Subcutaneous abdominal adipose tissue (tissue), 5 donors: ENCODE data around the gene ITGA6.
"Not testable (repeated sequence)": the region's sequence is repeated elsewhere in the genome, so short reads cannot be mapped to it uniquely, and the experiment has no call there.

ENCODE experiments used
- H3K27ac ChIP-seq: one replicate; pipeline ENCODE4 v1.7.0; 2013; ENCODE audit warnings: low read depth, mild to moderate bottlenecking, inconsistent platforms, low read length, moderate library complexity
- H3K27me3 ChIP-seq, 5 donors: one replicate each; pipeline ENCODE4 v1.7.0; 2013; ENCODE audit warnings: low read length in 5 of 5, inconsistent platforms in 1 of 5; ENCODE audit not compliant: control insufficient read depth in 5 of 5, insufficient read depth in 4 of 5
- H3K36me3 ChIP-seq, 5 donors: one replicate each; pipeline ENCODE4 v1.7.0; 2013; ENCODE audit warnings: low read length in 5 of 5; ENCODE audit not compliant: control insufficient read depth in 5 of 5, insufficient read depth in 5 of 5
- H3K4me1 ChIP-seq, 5 donors: one replicate each; pipeline ENCODE4 v1.7.0; 2013; ENCODE audit warnings: low read length in 5 of 5, mild to moderate bottlenecking in 3 of 5, moderate library complexity in 1 of 5; ENCODE audit not compliant: control insufficient read depth in 5 of 5, insufficient read depth in 5 of 5
- H3K4me3 ChIP-seq, 5 donors: one replicate each; pipeline ENCODE4 v1.7.0; 2013; ENCODE audit warnings: low read length in 5 of 5, low read depth in 1 of 5
- H3K9ac ChIP-seq, 5 donors: one replicate each; pipeline ENCODE4 v1.7.0; 2013; ENCODE audit warnings: low read length in 5 of 5, mild to moderate bottlenecking in 4 of 5, moderate library complexity in 3 of 5
- H3K9me3 ChIP-seq, 5 donors: one replicate each; pipeline ENCODE4 v1.7.0; 2013; ENCODE audit warnings: low read length in 5 of 5; ENCODE audit not compliant: control insufficient read depth in 5 of 5
- donor health status: healthy.
- donor health status: healthy.
- donor health status: healthy.
- donor health status: healthy.
- donor health status: healthy.

Gene ITGA6

DNA sequence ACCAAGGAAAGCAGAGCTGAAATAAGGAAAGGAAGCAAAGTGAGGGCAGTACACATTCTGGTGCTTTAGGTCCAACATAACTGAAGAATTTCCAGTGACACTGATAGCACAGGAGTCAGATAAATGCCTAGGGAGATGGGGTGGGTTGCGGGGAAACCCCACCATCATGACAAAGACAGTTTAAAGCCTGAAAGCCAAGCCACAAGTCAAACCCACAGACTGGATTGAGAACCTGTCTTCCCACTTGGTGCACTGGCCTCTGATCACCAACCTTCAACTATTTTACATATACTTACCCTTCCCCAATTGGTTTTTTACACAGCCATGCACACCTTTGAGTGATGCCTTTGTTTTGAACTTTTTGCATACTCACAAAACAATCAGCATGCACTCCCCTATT is 106.3 kb downstream of the ITGA6 start:
- no peaks in the 10 kb centered on the region for H3K36me3 ChIP-seq
- no peak overlapping the region for H3K9ac ChIP-seq
- no peaks in the 10 kb centered on the region for H3K4me1 ChIP-seq
- peaks cover 3 to 12% (median 6%) of the 10 kb centered on the region in 5 donors for H3K9me3 ChIP-seq
- no peaks in the 10 kb centered on the region for H3K27me3 ChIP-seq
- H3K4me3 ChIP-seq = no peak overlapping the region
- H3K27ac ChIP-seq = no peak overlapping the region

DNA sequence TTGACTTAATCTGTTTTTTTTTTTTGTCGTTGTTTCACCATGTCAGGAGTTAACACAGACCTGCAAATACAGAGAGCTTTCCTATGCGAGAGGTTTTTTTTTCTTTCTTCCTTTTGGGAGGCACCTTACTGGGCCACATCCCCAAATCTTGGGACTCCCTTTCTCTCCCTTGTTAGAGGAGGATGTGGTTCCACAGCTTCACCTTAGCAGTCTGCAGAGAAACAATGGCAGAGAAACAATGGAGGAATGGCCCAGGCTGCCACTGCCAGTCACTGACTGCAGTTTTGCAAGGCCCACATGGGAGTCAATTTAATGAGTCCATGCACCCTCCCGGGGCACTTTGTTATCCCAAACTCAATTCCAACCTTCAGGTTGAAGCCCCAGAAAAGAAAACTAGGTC is 107.7 kb downstream of the ITGA6 start:
- H3K9ac ChIP-seq = no peak overlapping the region

DNA sequence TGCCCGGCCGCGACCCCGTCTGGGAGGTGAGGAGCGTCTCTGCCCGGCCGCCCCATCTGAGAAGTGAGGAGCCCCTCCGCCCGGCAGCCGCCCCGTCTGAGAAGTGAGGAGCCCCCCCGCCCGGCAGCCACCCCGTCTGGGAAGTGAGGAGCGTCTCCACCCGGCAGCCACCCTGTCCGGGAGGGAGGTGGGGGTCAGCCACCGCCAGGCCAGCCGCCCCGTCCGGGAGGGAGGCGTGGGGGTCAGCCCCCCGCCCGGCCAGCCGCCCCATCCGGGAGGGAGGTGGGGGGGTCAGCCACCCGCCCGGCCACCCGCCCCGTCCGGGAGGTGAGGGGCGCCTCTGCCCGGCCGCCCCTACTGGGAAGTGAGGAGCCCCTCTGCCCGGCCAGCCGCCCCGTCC is 110.5 kb downstream of the ITGA6 start:
- H3K9me3 ChIP-seq = peaks cover 3 to 12% (median 11%) of the 10 kb centered on the region in 5 donors

More for the DNA sequence above, 107.7 kb downstream of the ITGA6 start:
- H3K9me3 ChIP-seq = peaks cover 3 to 12% (median 11%) of the 10 kb centered on the region in 5 donors
- no peaks in the 10 kb centered on the region for H3K4me1 ChIP-seq
- no peak overlapping the region for H3K4me3 ChIP-seq
- no peaks in the 10 kb centered on the region for H3K27me3 ChIP-seq
- no peak overlapping the region for H3K27ac ChIP-seq
- no peaks in the 10 kb centered on the region for H3K36me3 ChIP-seq

DNA sequence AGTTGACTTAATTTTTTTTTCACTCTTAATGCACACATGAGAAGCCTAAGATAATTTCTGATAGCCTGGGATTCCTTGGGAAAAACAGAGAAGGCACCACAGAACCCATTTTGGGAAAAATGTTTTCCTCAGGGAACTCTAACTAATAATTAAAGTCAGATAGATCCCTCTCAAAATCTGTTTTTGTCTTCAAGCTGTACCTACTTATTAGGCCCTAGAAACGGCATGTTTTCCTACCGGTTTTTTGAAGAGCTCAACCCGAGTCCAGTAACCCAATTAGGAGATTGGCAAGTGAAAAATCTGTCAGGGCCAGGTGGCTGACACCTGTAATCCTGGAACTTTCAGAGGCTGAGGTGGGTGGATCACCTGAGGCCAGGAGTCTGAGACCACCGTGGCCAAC is 112.4 kb downstream of the ITGA6 start:
- Histone ChIP-seq H3K9me3 (peaks cover 0 to 5% (median 0%) of the 10 kb centered on the region in 5 donors), H3K27me3 (no peaks in the 10 kb centered on the region), H3K27ac (no peak overlapping the region), H3K4me3 (no peak overlapping the region), H3K9ac (no peak overlapping the region), H3K4me1 (no peaks in the 10 kb centered on the region), H3K36me3 (no peaks in the 10 kb centered on the region)

More for the DNA sequence above, 110.5 kb downstream of the ITGA6 start:
- not testable (repeated sequence) for H3K27ac ChIP-seq, H3K4me3 ChIP-seq, H3K27me3 ChIP-seq, H3K4me1 ChIP-seq, H3K9ac ChIP-seq, H3K36me3 ChIP-seq

DNA sequence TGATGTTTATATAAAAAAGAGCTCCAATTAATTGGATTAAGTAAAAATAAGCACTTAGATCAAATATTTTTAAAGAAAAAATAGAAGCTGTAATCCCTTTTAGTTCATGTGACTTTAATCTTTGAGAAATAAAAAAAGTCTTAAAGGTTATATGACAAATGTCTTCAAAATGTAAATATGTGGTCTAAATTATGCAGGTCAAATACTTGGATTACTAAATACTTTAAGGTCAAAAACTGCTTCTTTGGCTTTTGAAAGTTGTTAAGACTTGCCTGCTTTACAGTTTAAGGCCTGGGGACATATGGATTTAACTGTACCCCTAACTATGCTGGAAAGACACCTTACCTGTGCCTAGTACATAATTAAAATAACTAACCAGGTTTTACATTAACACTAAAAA is 113.0 kb downstream of the ITGA6 start:
- H3K27me3 ChIP-seq = no peaks in the 10 kb centered on the region
- no peak overlapping the region for H3K4me3 ChIP-seq
- H3K27ac ChIP-seq = no peak overlapping the region
- H3K9me3 ChIP-seq = peaks cover 0 to 5% (median 0%) of the 10 kb centered on the region in 5 donors
- no peaks in the 10 kb centered on the region for H3K36me3 ChIP-seq
- no peaks in the 10 kb centered on the region for H3K4me1 ChIP-seq
- no peak overlapping the region for H3K9ac ChIP-seq

DNA sequence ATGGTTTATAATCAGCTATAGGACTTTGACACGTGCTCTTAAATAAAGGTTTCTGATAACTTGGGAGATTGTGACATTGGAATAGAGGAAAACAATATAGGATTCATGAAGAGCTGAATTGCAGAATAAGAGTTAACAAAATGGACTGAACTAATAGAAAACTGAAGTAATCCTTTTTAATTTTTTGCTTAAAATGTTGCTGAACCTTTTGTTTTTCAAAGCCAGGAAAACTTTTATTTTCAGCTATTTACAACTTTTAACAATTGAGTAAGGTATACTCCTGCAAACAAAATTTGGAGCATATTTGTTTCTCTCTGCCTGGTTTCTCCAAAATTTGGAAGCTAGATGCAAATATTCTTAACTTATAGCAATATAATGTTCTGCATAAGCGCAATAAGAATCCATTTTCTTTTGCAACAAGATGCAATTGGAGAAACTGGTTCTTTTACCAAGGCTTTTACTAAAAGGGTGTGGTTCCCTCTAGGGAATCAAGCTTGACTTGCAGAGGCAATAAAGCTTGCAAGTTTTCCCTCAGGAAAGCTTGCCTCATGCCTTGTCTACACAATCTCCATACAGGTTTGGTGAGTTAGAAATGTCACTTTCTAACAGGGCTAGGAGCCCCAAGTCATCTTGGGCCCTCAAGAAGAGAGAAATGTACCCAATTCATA is 118.2 kb downstream of the ITGA6 start:
- H3K4me1 ChIP-seq = peaks cover 0 to under 1% (median 0%) of the 10 kb centered on the region in 5 donors
- H3K27ac ChIP-seq = no peak overlapping the region
- H3K4me3 ChIP-seq = no peak overlapping the region
- no peaks in the 10 kb centered on the region for H3K9me3 ChIP-seq
- no peaks in the 10 kb centered on the region for H3K36me3 ChIP-seq
- no peak overlapping the region for H3K9ac ChIP-seq
- H3K27me3 ChIP-seq = no peaks in the 10 kb centered on the region

DNA sequence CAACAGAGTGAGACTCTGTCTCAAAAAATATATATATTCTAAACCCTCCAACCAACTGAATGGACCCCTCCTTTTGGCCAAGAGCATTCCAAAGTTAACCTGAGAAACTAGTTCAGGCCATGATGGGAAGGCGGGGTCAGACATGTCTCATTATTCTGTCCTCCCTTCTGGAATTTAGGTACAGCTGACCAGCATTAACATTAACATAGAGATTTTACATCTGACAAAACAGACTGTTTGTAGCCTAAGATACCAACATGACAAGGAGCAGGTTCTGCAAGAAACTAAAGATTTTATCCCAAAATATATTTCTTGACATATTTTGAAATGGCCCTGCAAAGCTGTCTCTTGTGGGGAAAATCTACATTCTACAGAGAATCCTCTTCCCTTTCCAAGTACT is 121.7 kb downstream of the ITGA6 start:
- Histone ChIP-seq H3K27ac (no peak overlapping the region), H3K4me1 (peaks cover 0 to 17% (median 9%) of the 10 kb centered on the region in 5 donors), H3K4me3 (no peak overlapping the region), H3K9ac (no peak overlapping the region), H3K27me3 (no peaks in the 10 kb centered on the region), H3K9me3 (no peaks in the 10 kb centered on the region), H3K36me3 (no peaks in the 10 kb centered on the region)

DNA sequence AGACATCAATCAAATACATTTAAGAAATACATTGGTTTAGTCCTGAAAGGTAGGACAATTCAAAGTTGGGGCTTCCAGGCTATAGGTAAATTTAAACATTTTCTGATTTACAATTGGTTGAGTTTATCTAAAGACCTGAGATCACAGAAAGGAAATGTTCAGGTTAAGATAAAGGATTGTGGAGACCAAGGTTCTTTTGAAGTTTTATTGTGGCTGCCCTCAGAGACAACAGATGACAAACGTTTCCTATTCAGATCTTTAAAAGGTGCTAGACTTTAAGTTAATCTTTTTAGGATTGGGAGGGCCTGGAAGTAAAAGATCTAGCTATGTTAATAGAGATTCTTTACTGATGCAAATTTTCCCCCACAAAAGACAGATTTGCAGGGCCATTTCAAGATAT is 122.4 kb downstream of the ITGA6 start:
- not testable (repeated sequence) for H3K27ac ChIP-seq, H3K9ac ChIP-seq, H3K9me3 ChIP-seq, H3K36me3 ChIP-seq, H3K4me3 ChIP-seq, H3K27me3 ChIP-seq
- peaks cover 1 to 19% (median 12%) of the 10 kb centered on the region in 5 donors for H3K4me1 ChIP-seq

DNA sequence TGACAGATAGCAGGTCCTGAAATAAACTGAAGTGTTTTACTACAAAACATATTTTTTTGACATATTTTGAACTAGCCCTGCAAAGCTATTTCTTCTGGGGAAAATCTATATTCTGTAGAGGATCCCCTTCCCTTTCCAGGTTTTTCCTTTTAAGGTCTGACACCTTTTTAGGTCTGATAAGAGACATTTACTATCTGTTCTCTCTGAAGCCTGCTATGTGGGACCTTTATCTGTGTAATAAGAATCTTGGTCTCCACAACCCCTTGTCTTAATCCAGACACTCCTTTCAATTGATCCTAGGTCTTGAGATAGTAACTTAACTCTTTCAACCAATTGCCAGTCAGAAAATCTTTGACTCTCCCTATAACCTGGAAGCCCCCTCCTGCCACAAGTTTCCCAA is 123.0 kb downstream of the ITGA6 start:
- Histone ChIP-seq H3K27me3 (no peaks in the 10 kb centered on the region), H3K27ac (no peak overlapping the region), H3K9me3 (no peaks in the 10 kb centered on the region), H3K36me3 (no peaks in the 10 kb centered on the region), H3K4me1 (peaks cover 2 to 24% (median 18%) of the 10 kb centered on the region in 5 donors), H3K9ac (no peak overlapping the region), H3K4me3 (no peak overlapping the region)

DNA sequence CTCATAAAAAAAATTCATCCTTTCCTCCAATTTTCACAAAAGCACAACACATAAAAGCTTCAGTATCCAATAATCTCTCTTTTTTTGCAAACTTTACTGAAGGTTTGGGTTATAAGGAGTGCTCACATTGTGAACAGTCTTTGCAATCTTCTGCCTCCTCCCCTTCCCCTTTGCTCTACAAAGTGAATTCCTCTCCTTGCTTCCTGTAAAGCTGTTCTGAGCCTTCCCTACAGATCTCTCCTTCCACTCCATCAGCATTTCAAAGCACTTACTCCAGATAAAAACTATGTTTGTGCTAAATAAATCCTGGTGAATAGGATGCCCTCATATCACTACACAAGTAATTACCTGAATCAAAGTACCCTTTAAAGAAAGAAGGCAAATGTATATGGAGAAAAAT is 123.9 kb downstream of the ITGA6 start:
- H3K27ac ChIP-seq = no peak overlapping the region
- H3K9ac ChIP-seq = peak overlapping the region in 1 of 5 donors; percentile 60
- no peak overlapping the region for H3K4me3 ChIP-seq
- no peaks in the 10 kb centered on the region for H3K9me3 ChIP-seq
- H3K27me3 ChIP-seq = no peaks in the 10 kb centered on the region
- H3K4me1 ChIP-seq = peaks cover 2 to 24% (median 20%) of the 10 kb centered on the region in 5 donors
- H3K36me3 ChIP-seq = no peaks in the 10 kb centered on the region
